KG1 (cell line): ENCODE data around the gene CTSW.

Experiments used
- DNase-seq: peaks from one replicate; lab custom pipeline; 2025; lab: John Stamatoyannopoulos, UW

Gene CTSW

GRCh38 chr11:65855927-65856363 is 23.7 kb upstream of the CTSW start:
- DNase-seq, result no peak

- peak; percentile 74 for DNase-seq
Measured at GRCh38 chr11:65856689-65857499, 22.7 kb upstream of the CTSW start.

GRCh38 chr11:65857500-65857852 is 22.2 kb upstream of the CTSW start:
- DNase-seq, result no peak

DNA sequence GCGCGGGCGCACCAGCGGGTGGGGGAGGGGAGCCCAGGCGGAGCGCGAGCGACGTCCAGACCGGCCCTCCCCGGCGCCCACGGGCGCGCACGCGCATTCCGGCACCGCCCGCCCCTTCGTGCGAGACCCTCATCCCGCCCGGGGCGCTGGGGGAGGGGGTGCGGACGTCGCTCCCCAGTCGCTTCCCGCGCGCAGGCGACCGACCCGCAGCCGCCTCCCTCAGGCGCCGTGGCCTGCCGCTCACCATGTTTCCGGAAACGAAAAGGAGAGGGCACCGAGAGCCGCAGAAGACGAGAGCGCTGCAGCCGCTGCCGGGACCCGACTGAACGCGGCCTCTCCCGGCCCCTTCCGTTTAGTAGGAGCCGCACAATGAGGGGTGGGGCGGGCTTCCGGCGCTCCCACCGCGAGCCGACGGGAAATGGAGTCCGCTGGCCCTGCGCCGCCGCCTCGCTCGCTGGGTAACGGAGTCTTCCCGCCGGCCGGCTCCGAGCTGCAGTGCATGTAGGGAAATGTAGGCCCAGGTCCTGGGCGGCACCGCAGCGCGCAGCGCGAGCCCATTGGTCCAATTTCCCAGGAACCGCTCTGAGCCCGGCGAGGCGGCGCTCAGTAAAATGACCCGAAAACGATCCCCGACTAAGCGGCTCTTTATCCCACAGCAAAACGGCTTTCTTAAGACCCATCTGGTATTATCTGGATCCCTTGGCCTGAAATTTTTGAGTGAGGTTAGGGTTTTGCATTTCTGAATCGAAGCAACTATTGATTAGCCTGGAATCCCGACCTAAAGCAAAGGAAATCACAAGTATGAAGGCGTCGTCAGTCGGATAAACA is 21.6 kb upstream of the CTSW start, which contains the start of gene CFL1:
Gene CFL1 (minus strand): TSS at position 328 of the 828 bp plus-strand sequence. CDS start 81 bp downstream, at position 247.
- peak; percentile 99 for DNase-seq

- peak; percentile 92 for DNase-seq
Measured at GRCh38 chr11:65858681-65859087, 21.0 kb upstream of the CTSW start.

DNA sequence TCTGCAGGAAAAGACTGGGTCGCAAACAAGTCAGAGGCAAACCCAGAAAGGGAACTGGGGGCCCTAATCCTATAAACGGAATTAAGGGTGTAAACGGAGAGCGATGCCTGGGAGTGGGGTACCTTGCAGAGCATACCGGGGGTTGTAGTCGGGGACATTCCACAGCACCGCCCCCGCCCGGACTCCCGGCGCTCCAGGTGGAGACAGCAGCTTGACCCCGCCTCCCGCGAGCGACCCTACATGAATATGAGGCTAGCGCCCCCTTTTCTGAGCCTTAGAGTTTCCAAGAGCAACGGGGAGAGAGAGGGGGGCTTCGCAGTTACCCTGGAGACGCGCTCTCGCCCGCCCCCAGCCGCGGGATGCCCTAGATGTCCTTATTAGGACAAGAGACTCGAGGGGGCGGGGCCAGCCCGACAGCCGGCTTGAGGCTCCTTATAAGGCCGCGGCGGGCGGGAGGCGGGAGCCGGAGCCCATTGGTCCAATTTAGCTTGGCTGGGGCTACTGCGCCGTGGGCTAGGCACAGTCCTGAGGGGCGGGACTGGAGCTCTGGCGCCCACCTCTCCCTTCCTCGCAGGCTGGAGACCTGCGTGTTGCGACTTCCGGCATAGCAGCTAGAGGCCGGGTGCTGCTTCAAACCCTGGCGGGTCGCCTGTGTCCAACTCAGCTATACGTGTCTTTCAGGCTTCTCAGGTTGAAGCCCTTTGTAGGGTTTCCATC is 20.4 kb upstream of the CTSW start:
- DNase-seq, result peak; percentile 100

- no peak for DNase-seq
Measured at GRCh38 chr11:65859812-65860277, 19.8 kb upstream of the CTSW start.

DNA sequence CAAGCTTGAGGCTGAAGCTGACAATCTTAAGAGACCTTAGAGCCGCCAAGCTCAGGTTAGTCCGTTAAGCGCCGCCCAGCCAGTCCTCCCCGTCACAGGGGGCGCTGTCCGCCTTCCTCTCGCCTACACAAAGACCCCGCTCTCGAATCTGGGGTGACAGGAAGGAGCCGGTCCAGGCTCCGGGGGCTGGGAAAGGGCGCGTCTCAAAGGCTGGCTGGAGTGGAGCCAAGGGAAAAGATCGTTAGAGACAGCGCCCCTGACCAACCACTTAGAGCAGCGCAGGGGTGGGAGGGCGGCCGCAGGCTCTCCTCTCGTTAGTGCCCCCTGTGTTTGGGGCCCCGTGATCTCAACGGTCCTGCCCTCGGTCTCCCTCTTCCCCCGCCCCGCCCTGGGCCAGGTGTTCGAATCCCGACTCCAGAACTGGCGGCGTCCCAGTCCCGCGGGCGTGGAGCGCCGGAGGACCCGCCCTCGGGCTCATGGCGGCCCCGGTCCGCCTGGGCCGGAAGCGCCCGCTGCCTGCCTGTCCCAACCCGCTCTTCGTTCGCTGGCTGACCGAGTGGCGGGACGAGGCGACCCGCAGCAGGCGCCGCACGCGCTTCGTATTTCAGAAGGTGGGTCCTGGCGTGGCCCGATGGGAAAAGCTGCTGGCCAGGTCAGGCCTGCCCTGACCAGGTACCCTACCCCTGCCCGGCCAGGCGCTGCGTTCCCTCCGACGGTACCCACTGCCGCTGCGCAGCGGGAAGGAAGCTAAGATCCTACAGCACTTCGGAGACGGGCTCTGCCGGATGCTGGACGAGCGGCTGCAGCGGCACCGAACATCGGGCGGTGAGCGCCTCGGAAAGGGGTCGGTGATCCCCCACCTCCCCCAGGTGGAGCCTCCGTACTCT is 19.1 kb upstream of the CTSW start, which contains the start of gene MUS81:
Gene MUS81 (plus strand): TSS at position 156 of the 887 bp plus-strand sequence. CDS start 321 bp downstream, at position 477.
- DNase-seq, result peak; percentile 99

DNA sequence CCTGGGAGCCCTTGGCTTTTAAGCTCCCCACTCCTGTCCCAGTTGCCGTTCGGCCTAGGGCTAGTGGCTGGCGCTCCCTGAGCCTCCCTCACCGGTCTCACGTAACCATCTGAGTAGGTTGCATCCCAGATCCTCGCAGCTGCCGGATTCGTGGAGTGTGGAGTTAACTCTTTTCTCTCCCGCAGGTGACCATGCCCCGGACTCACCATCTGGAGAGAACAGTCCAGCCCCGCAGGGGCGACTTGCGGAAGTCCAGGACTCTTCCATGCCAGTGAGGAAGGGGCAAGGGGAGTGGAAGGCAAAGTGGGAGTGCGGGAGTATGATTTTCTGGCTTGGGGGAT is 18.5 kb upstream of the CTSW start:
- DNase-seq, result no peak

GRCh38 chr11:65861533-65862183 is 18.0 kb upstream of the CTSW start:
- no peak for DNase-seq

DNA sequence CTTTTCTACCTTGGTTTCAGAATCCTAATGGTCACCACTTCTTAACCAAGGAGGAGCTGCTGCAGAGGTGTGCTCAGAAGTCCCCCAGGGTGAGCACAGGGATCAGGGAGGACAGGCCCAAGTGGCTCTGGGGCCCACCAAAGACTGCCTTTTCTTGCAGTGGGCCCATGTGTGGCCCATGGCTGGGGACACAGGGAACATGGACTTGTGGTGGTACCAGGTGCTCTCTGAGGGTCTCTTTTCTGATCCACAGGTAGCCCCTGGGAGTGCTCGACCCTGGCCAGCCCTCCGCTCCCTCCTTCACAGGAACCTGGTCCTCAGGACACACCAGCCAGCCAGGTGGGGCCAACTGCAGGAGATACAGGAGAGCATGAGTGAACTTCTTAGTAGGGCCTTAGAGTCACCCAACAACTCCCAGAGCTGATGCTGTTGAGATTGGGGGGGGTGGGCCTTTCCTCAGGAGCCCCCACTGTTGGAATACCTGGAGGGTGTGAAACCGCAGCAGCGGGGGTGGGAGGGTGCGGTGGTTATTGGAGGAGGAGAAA is 17.4 kb upstream of the CTSW start:
- DNase-seq, result no peak

GRCh38 chr11:65862941-65863888 is 16.4 kb upstream of the CTSW start:
- no peak for DNase-seq

DNA sequence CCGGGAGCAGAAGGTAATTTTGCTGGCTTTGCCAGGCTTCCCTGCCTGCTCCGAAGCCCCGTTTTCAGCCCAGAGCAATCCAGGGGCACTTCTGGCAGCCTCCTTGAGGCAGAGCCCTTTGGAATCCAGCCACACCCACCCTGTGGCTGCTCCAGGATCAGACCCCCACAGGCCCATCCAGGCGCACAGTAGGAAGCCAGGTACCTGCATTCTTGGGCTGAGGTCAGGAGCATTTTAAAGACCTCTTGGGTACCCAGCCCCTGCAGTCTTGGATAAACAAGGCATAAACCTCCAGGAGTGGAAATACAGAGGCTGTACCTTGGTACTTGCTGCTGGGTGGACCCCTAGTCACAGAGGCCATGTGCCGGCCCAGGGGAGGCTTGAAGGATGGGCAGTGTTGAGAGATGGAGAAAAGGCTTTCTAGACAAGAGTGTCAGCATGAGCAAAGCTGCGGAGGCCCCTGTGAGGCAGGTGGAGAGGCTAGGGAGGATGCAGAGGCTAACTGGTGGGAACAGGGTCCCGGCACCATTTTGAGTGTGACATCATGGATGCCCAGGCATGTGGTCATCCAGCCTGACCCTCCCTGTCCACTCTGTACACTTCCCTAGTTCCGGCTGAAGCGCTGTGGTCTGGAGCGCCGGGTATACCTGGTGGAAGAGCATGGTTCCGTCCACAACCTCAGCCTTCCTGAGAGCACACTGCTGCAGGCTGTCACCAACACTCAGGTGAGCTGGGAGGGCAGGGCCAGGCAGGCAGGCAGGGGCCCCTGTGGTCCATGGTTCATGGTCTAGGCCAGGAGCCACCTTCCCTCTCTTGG is 15.5 kb upstream of the CTSW start:
- no peak for DNase-seq

DNA sequence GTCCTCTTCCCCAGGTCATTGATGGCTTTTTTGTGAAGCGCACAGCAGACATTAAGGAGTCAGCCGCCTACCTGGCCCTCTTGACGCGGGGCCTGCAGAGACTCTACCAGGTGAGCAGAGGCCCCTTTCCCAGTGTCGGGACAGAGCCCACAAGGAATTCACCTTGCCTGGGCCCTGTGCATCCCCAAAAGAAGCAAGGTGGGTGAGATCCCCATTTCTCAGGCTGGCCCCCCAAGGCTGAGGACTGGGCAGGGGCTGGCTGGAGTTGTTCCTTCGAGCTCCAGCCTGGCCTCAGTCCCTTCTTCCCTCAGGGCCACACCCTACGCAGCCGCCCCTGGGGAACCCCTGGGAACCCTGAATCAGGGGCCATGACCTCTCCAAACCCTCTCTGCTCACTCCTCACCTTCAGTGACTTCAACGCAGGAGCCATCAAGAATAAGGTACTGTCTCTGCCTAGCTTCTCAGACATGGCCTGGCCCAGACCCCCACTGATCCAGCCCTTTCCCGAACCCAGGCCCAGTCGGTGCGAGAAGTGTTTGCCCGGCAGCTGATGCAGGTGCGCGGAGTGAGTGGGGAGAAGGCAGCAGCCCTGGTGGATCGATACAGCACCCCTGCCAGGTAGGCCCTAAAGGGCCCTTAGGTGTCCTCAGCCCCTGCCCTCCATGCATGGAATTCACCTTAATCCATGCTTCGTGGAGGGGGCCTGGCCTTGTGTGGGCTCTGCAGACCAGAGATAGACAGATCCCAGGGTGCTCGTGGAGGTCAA is 14.7 kb upstream of the CTSW start:
- no peak for DNase-seq

GRCh38 chr11:65865550-65866172 is 14.0 kb upstream of the CTSW start:
- no peak for DNase-seq

DNA sequence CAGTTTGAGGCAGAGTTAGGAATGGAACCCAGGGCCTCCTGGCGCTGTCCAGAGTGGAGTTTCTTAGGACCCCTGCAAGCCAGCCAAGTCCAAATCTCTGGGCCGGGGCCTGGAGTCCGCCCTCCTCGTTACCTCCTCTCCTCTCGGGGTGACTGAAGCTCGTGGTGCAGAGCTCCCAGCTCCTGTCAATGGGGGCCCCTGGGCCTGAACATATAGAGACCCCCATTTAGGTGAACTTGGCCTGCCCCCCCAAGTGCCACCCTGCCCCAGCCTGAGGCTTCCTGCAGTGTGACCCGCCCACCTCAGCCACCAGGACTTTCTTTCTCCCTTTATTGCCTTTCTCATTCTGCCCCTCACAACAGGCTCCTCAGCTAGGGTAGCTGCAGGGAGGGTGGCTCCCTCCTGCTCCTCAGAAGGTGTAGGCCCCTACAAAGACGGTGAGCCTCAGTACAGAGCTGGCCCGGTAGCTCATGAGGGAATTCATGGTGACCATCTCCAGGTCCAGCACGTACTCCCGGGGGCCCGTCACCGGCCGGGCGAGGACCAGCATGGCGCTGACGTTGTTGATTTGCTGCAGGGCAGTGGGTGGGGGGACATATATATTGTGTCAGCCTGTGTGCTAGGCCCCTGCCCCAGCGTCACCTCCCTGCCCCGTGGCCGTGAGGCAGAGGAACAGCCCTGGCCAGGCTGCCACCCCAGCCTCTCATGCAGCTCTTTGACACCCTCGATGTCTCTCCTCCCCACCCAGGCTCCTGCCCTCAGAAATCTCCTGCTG is 12.9 kb upstream of the CTSW start:
- DNase-seq, result no peak
